Activated T-helper 1 cell treated with anti-CD3 and anti-CD28 coated beads, Interleukin-2, amount 50 U/mL, for 16 hours (primary cell): ENCODE measurements around the gene NXN.
"Not testable (repeated sequence)": the region's sequence is repeated elsewhere in the genome, so short reads cannot be mapped to it uniquely, and the experiment has no call there.

ENCODE experiments used
- DNase-seq, 2 donors: peaks; one replicate each; pipeline ENCODE4 v3.0.0-alpha.2; 2020; ENCODE audit warnings: low read depth in 1 of 2, low spot score in 1 of 2

The NXN gene

DNA sequence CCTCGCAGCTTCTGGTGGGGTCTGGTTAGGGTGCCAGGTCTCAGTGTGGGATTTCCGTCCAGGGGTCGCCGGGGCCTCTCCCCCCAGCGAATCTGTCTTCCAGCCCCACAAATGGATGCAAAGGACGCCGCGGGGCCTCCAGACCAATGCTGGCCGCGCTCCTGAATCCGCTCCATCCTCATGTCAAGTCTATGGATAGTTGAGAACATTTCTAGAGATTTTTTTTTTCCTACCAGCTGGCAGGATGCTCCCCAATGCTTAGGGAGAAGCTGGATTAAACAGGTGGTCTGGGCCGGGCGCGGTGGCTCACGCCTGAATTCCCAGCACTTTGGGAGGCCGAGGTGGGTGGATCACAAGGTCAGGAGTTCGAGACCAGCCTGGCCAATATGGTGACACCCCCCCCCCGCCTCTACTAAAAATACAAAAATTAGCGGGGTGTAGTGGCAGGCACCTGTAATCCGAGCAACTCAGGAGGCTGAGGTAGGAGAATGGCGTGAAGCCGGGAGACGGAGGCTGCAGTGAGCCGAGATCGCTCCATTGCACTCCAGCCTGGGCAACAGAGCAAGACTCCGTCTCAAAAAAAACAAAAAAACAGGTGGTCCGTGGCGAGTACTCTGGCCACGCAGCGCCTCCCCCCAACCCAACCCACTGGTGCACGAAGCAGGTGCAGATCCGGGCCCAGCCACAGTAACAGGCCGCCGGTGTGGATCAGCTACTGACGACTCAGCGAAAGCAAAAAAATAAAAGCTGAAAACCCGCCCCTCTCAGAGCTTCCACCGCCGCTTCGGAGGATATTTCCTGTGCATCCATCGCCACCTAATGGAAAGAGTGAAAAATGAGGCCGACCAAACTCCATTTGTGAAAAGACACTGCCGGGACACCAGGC lies 1.1 kb upstream of the NXN start:
- DNase-seq = peak; percentile 57 to 67

GRCh38 chr17:979212-979538 lies 401 bp downstream of the NXN start:
- no peak for DNase-seq

- DNase-seq = no peak
Measured at GRCh38 chr17:978103-979093, 1.2 kb downstream of the NXN start.

DNA sequence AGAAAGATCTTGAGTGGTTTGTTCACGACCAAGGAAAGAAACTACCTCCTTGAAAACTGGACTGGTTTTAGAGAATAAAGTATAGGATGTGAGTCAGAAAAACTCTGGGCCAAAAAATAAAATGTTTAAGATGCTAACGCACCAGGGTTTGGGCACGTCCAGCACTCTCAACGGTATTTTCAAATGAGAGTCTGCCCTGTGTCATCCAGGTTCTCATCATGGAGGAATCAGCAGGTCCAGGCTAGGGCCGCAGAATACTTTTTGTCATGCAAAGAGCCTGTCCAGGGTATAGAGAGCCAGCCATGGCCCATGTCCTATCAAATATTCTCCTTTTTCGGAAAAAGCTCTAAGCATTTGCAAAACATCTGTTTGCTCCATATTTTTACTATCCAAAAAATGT lies 2.4 kb downstream of the NXN start:
- DNase-seq = no peak

- no peak for DNase-seq
Measured at GRCh38 chr17:976312-976711, 3.3 kb downstream of the NXN start.

DNA sequence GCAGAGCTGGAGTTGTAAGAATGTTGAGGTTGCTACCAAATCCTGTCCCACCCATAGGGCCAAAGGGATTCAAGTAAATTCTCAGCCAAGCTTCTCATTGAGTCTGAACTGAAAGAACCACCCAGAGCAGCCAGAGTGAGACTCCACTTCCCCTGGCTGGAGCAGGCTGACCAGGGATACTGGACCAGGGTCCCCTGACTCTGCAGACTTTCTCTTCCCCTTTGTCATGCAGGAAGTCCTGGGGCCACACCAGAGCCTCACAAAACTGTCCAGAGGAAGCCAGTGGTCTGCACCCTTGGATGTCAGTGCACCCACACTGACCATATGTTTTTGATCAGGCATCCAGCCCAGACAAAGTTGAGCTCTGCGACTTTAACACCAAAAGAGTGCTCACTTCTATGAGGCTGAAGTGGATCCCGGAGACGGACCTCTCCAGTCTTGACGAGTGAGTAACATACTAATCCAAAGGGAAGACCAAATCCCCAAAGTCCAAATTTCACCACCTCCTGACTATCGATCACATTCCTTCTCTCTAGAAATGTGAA lies 4.1 kb downstream of the NXN start:
- no peak for DNase-seq

DNA sequence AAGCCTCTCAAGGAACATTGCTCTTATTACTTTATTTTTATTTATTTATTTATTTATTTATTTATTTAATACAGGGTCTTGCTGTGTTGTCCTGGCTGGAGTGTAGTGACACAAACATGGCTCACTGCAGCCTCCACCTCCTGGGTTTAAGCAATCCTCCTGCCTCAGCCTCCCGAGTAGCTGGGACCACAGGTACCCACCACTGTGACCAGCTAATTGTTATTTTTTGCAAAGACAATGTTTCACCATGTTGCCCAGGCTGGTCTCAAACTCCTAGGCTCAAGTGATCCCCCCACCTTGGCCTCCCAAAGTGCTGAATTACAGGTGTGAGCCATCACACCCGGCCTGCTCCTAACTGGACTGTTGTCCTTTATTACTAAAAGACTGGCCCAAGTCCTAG lies 4.8 kb downstream of the NXN start:
- not testable (repeated sequence) for DNase-seq

GRCh38 chr17:973053-973452 lies 6.5 kb downstream of the NXN start:
- DNase-seq = no peak

- not testable (repeated sequence) for DNase-seq
Measured at GRCh38 chr17:971861-972260, 7.7 kb downstream of the NXN start.

DNA sequence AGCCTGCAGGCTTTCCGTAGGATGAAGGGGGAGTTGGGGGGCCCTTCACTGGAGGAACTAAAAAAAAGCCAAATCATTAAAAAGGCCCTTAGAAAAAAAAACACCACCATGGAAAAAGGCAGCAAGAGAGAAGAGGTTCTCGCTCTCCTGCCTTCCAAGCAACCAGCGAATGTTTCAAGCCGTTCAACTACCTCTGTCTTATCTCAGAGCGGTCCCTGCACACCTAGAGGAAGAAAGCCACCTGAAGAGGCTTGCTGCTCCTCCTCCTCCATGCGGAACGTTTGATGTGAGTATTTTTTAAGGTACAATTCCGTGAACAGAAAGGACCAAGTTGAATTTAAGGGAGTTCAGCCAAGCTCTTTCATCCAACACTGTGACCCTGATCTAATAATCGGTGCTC lies 9.2 kb downstream of the NXN start:
- DNase-seq = no peak

GRCh38 chr17:969811-970355 lies 9.7 kb downstream of the NXN start:
- DNase-seq = no peak

DNA sequence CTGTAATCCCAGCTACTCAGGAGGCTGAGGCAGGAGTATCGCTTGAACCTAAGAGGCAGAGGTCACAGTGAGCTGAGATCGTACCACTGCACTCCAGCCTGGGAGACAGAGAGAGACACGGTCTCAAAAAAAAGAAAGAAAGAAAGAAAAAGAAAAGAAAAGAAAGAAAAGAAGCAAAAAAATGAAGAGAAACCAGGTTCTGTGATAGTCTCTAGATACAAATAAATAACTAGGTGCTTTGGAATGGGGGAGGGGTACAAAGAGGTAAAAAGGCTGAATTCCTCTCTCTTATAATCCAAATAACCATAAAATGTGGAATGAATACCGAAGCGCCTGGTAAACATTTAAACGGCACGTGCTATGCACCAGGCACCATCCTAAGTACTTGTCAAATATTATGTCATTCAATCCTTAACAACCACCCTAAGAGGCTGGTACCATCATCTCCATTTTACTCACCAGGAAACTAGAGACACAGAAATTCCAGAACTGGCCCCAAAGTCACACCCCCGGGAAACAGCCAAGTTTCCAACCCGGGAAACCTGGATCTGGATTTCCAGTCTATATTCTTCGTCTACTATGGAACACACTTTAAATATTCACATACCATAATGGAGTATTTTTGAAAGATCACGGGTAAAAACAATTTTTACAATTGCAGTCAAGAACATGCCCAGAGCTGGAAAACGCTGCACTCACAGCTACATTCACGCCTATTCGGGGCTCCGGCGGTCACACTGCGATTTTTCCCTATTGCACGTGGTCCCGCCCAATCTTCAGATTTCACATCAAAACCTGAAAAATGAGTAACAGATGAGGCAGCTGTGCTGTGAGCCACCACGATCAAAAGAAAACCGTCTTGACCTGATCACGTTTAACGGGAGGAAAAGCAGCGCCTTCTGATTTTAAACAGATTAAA lies 10.5 kb downstream of the NXN start:
- DNase-seq = no peak

GRCh38 chr17:967122-967521 lies 12.5 kb downstream of the NXN start:
- no peak for DNase-seq

- no peak for DNase-seq
Measured at GRCh38 chr17:965311-965989, 14.1 kb downstream of the NXN start.

DNA sequence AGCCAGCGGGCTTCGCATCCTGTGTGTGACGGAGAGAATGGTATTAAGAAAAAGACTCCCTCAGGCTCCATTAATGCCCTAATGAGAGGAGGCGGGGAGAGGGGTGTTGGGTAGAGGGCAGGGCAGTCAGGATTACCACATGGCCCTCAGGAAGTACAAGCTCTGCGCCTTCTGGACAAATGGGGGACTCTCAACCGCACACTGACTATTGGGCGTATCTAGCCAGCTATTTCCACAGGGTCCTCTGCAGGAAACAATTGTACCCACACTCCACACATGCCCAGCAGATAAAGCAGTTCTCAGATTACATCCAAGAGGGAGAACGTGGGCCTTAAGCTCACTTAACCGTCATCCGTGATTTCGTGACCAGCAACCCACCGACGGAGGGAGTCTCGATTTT lies 14.7 kb downstream of the NXN start:
- no peak for DNase-seq

GRCh38 chr17:962670-963069 lies 16.9 kb downstream of the NXN start:
- no peak for DNase-seq

GRCh38 chr17:962166-962565 lies 17.4 kb downstream of the NXN start:
- DNase-seq = no peak

GRCh38 chr17:958712-959451 lies 20.7 kb downstream of the NXN start:
- DNase-seq = no peak

DNA sequence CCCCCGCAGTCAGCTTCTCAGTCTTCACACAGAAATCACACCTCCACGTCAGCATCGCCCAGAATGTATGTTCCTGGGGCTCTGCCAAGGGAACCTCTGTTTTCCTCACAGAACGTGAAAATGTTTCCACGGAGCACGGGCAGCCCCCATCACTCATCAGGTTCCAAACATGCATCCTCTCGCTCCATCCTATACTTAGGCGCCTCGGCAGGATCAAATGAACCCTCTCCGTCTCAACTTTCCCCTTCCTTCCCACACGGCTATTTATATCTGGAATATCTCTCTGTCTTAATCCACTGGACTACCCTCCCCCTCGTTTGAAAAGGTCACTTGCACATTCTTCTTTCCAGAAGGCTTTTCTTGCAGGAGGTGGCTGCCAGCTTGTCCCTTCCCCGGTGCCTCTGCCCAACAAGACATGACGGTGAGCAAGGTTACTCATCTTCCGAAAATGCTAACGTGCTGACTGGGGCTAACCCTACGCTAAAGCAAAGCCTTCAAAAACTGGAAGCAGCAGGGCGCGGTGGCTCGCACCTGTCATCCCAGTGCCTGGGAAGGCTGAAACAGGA lies 21.6 kb downstream of the NXN start:
- DNase-seq = no peak
